Left kidney (tissue), 8 donors: ENCODE data around the gene SLC10A2. TPM values are rescaled to one million over a fixed set of nuclear protein-coding genes. Genes with fewer than 3 reads are reported as not detected.
A peak's percentile ranks its signal among the peaks of the same experiment; 100 is the strongest.
"Not testable (repeated sequence)": the region's sequence is repeated elsewhere in the genome, so short reads cannot be mapped to it uniquely, and the experiment has no call there.

Source experiments
- DNase-seq: peaks from one replicate; pipeline ENCODE4 v3.0.0-alpha.2; 2013
- long read RNA-seq, 8 donors: transcript quantifications; one replicate each; lab custom pipeline, GENCODE V29; 2026
- polyA plus RNA-seq: library from polyadenylated mRNA; unstranded; fragments of 120-200 nt; gene quantifications from one replicate; pipeline ENCODE4 v1.2.1, GENCODE V29; 2013; ENCODE audit not compliant: insufficient read length

The SLC10A2 gene, protein sequence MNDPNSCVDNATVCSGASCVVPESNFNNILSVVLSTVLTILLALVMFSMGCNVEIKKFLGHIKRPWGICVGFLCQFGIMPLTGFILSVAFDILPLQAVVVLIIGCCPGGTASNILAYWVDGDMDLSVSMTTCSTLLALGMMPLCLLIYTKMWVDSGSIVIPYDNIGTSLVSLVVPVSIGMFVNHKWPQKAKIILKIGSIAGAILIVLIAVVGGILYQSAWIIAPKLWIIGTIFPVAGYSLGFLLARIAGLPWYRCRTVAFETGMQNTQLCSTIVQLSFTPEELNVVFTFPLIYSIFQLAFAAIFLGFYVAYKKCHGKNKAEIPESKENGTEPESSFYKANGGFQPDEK
- 0.73 TPM for polyA plus RNA-seq
- long read RNA-seq, donor 1, result 0 reads
- long read RNA-seq, donor 2, result 0 reads
- long read RNA-seq, donor 3, result 0 reads
- long read RNA-seq, donor 4, result 0 reads
- long read RNA-seq, donor 5, result 0 reads
- long read RNA-seq, donor 6, result 0 reads
- long read RNA-seq, donor 7, result 0 reads
- long read RNA-seq, donor 8, result 0 reads

DNA sequence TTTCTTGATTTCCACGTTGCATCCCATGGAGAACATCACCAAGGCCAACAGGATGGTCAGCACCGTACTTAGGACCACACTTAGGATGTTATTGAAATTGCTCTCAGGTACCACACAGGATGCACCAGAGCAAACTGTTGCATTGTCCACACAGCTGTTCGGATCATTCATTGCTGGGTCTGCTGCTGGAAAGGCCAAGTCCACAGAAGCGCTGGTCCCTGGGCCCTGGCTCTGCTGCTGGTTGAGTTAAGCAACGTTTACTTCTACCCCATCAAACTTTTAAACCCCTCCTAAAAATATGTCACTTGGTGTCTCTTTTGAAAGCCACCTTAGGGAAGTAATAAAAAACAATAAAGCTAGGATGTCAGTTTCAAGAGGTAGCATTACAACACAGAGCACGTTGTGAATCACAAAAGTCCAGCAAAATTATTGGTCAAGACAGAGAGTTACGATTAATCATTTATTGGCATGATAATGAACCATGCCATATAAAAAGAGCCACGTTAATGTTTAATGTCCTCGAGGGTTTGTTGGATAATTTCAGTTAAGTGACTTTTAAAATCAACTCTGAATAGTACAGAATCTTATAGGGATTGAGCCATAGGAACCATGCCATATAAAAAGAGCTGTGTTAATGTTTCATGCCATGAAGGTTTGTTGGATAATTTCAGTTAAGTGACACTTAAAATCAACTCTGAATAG, at the start of gene SLC10A2:
SLC10A2 (minus strand) TSS at position 339 of the 702 bp plus-strand sequence; CDS start at position 171, 168 bp downstream.
- no peak for DNase-seq

GRCh38 chr13:103107580-103107979, 41.4 kb upstream of the SLC10A2 start:
- DNase-seq, result no peak

DNA sequence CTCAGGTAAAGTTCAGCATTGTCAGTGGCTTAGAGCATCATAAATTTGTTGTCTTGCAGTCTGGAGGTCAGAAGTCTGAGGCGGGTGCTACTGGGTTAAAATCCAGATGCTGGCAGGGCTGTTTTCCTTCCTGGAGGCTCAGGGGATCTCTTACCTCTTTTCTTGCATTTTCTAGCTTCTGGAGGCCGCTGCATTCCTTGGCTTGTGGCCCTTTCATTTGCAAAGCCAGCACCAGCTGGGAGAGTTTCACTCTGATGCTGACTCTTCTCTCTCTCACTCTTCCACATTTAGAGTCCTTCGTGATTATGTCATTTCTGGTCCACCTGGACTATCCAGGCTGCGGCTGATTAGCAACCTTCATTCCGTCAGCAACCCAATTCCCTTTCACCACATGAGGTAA, 38.1 kb upstream of the SLC10A2 start:
- no peak for DNase-seq

DNA sequence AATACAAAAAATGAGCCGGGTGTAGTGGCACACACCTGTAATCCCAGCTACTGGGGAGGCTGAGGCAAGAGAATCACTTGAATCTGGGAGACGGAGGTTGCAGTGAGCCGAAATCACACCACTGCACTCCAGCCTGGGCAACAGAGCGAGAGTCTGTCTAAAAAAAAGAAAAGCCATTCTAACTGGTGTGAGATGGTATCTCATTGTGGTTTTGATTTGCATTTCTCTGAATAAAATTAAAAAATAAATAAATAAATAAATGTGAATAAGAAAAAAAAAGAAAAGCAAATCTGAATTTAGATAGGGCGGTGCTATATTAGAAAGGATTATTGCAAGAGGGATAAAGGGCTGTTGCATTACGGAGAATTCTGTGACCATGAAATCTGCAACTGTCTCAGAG, 37.2 kb upstream of the SLC10A2 start:
- not testable (repeated sequence) for DNase-seq

- no peak for DNase-seq
Measured at GRCh38 chr13:103102482-103102881, 36.3 kb upstream of the SLC10A2 start.

GRCh38 chr13:103101901-103102300, 35.7 kb upstream of the SLC10A2 start:
- no peak for DNase-seq

- DNase-seq, result peak; percentile 1
Measured at GRCh38 chr13:103101500-103101899, 35.3 kb upstream of the SLC10A2 start.

DNA sequence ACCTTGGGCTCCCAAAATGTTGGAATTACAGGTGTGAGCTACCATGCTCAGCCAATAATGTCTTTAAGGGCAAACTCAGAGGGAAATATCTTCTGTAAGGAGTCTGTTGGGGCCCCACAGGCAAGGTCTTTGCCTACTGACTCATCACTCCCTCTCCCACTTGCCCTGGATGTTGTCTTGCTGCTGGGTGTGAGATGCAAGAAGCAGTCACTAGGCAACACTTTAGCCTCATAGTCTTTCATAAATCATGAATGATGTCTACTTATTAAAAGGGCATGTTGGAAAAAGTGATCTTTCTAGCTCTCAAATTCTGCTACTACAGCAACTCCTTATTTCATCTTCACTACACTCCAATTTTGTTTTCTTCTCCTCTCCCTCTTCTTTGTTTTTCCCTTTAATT, 34.6 kb upstream of the SLC10A2 start:
- no peak for DNase-seq

- no peak for DNase-seq
Measured at GRCh38 chr13:103099722-103100293, 33.6 kb upstream of the SLC10A2 start.

GRCh38 chr13:103098535-103098934, 32.3 kb upstream of the SLC10A2 start:
- DNase-seq, result no peak

- no peak for DNase-seq
Measured at GRCh38 chr13:103097366-103097928, 31.2 kb upstream of the SLC10A2 start.

DNA sequence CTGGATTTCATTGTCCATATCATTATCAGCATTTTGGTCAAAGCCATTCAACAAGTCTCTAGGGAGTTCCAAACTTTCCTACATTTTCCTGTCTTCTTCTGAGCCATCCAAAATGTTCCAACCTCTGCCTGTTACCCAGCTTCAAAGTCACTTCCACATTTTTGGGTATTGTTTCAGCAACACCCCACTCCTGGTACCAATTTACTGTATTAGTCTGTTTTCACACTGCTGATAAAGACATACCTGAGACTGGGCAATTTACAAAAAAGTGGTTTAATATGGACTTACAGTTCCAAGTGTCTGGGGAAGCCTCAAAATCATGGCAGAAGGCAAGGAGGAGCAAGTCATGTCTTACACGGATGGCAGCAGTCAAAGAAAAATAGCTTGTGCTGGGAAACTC, 27.4 kb upstream of the SLC10A2 start:
- not testable (repeated sequence) for DNase-seq

DNA sequence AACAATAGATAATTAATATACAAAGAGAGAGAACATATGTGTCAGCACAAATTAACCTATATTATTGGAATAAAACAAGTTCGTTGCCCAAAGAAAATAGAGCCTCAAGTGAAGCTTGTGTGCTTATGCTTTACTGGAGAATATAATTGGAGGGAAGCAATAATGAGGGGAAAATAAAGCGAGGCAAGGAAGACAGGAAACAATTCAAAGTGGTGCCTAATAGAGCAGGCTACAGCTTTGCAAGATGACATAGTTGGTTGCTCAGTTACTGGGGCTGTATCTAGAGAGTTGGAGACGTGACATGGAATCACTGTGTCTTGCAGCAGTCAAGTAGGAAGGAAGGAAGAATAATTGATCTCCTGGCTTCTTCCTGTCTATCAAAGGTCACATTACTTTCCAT, 21.1 kb upstream of the SLC10A2 start:
- no peak for DNase-seq

DNA sequence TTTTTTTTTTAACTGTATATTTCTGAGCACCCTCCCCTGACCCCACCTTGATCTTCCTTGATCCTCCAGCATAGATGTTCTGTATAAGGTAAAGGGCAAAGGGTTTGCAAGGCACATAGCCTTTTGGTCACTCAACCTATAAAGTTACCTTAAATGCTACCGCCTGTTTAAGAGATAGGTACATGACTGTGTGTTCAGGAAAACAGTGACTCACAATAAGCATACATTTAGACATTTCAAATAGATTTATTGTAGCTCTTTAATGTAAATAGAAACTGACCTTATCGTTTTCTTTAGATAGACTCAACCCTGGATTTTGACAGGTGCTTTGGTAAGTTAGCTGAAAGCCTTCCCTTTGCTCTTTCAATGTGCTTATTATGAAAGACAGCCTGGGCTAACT, 15.2 kb upstream of the SLC10A2 start:
- DNase-seq, result no peak

GRCh38 chr13:103078158-103078557, 11.9 kb upstream of the SLC10A2 start:
- no peak for DNase-seq

- DNase-seq, result no peak
Measured at GRCh38 chr13:103068836-103069235, 2.6 kb upstream of the SLC10A2 start.

DNA sequence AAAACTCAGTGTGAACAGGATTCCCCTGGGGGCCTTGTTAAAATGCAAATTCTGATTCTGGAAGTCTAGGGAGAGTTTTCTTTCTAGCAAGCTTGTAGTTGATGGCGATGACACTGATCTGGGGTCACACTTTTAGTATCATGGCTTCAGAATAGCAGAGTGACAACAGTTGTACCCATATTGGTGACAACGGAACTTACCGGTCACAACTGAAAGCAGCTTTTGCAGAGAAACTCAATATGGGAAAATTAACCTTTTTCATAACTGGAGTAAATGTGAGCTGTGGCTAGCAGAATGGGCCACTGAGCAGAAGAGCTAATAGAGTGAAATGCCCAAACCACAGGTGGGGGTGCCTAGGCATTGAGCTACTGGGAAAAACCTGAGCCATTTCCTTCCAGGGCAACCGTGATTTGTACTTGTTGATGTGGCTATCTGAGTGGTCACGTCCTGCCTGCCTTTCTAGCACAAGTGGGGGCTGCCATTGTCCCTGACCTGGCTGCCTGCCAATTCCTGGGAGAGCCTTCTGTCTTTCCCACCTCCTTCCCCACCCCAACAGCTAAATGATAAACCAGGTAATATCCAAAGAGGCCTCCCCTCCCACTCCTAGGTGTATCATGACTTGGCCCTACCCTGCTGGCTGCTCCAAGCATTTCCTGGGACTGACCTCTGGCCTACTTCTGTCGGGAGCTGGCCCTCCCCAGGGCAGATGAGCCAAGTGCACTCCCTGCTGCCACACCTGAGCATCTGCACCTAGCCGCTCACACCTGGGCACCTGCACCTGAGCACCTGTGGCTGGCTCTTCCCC, 1.7 kb upstream of the SLC10A2 start:
- no peak for DNase-seq

DNA sequence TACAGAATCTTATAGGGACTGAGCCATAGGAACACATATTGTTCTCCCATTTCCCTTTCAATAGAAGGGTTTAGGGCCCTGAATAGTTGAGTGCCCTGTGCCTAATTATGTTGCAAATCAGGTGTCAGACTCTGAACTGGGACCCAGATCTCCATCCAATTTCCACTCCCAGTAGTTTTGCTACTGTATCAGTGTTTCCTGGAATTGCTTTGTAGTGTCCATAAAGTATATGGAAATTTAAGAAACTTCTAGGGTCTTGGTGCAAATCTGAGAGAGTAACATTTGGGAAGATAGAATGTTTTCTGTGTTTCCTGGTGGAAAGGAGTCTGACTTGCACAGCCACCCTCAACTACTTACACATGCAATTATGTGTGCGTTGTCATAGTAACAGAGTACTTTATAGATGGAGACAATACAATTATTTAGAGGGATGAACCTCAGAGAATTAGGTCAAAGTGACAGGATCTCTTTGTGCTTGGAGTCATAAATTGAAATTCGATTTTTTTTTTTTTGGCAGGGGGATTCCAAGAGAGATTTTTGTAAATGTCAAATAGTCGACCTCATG, 646 bp upstream of the SLC10A2 start:
- DNase-seq, result no peak

DNA sequence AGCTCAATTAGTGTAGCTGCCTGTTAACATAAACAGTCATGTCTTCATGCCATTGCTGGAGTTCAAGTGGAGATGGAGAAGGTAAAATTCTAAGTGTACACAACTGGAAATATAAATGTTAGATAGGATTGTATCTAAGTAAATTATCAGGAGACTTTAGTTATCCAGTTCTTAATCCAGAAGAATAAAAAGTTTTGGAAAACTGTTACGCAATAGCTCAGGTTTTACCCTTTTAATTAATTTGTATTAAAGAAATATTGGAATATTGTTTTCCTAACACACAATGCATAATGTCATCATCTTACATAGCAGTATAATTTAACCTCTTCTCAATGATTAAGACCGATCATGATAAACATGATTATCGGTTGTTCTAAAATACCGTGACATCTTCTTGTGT, 2.8 kb downstream of the SLC10A2 start:
- DNase-seq, result no peak

GRCh38 chr13:103062079-103062478, 4.1 kb downstream of the SLC10A2 start:
- no peak for DNase-seq

GRCh38 chr13:103056008-103056407, 10.2 kb downstream of the SLC10A2 start:
- DNase-seq, result no peak
